Renal cortex interstitium (tissue), 15 donors: ENCODE measurements around the gene ZNF284. TPM values are rescaled to one million over a fixed set of nuclear protein-coding genes. Genes with fewer than 3 reads are reported as not detected.
A peak's percentile ranks its signal among the peaks of the same experiment; 100 is the strongest.

Experiments used
- DNase-seq, 11 donors: peaks; one replicate each; pipeline ENCODE4 v3.0.0-alpha.2; 2013; ENCODE audit warnings: low read depth in 9 of 11, low spot score in 4 of 11; ENCODE audit errors: extremely low read depth in 1 of 11
- long read RNA-seq, 16 experiments: transcript quantifications; one replicate each; lab custom pipeline, GENCODE V29; 2026
- polyA plus RNA-seq, 3 donors: library from polyadenylated mRNA; unstranded; fragments of 120-200 nt; gene quantifications; one replicate each; pipeline ENCODE4 v1.2.1, GENCODE V29; 2013; ENCODE audit not compliant: insufficient read length in 3 of 3

The ZNF284 gene
- polyA plus RNA-seq: 1 to 10 TPM; 3.2 to 5.9 (median 3.5) TPM
- long read RNA-seq, donor 1: 0 reads
- long read RNA-seq, donor 2: 0 reads
- long read RNA-seq, donor 3: 0 reads
- long read RNA-seq, donor 4: 0 reads
- long read RNA-seq, donor 5, full-length matches to known transcripts: 1 of 1 reads
- long read RNA-seq, donor 5, partial matches to known transcripts: 0 of 1 reads
- long read RNA-seq, donor 5, other reads (novel, unspliced or antisense): 0 of 1 reads
- long read RNA-seq, donor 6: 0 reads
- long read RNA-seq, donor 7, full-length matches to known transcripts: 1 of 1 reads
- long read RNA-seq, donor 7, partial matches to known transcripts: 0 of 1 reads
- long read RNA-seq, donor 7, other reads (novel, unspliced or antisense): 0 of 1 reads
- long read RNA-seq, donor 8, full-length matches to known transcripts: 1 of 1 reads
- long read RNA-seq, donor 8, partial matches to known transcripts: 0 of 1 reads
- long read RNA-seq, donor 8, other reads (novel, unspliced or antisense): 0 of 1 reads
- long read RNA-seq, donor 9, full-length matches to known transcripts: 1 of 1 reads
- long read RNA-seq, donor 9, partial matches to known transcripts: 0 of 1 reads
- long read RNA-seq, donor 9, other reads (novel, unspliced or antisense): 0 of 1 reads
- long read RNA-seq, donor 10: 0 reads
- long read RNA-seq, donor 11: 0 reads
- long read RNA-seq, donor 12: 0 reads
- long read RNA-seq, donor 13: 0 reads
- long read RNA-seq, donor 14: 0 reads
- long read RNA-seq, donor 15, full-length matches to known transcripts: 1 of 1 reads
- long read RNA-seq, donor 15, partial matches to known transcripts: 0 of 1 reads
- long read RNA-seq, donor 15, other reads (novel, unspliced or antisense): 0 of 1 reads
- long read RNA-seq, donor 16, full-length matches to known transcripts: 2 of 2 reads
- long read RNA-seq, donor 16, partial matches to known transcripts: 0 of 2 reads
- long read RNA-seq, donor 16, other reads (novel, unspliced or antisense): 0 of 2 reads

DNA sequence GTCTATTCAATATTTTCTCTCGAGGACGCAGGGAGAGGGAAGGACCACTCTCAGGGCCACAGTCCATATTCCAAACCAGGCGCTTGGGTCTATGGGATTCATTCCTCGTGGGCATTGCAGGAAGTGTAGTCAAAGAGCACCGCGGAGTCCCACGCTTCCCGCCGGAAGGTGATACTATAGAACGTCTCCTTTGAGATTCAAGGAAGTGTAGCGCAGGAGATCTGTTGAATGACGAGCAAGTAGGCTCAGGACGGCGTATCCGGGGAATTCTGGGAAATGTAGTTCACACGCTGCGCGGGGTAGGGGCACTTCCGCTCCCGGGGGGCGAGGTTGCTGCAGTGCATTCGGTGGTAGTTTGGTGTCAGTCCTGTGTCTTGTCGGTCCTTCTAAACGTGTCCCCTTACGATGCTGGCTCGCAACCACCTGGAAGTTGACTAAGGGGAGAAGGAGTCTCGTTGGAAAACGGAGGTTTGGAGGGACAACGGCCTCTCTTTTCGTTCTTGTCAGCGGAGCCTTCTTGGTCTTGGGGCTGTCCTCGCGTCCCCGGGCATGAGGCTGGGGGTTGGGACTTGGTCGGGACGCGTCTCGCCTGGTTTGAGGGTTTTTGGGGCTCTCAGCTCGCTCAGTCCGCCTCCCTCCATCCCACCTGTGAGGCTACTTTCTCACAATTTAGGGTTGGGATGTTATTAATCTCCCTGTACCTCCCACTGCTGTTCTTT lies at the start of gene ZNF284:
Gene ZNF284 (plus strand): TSS at position 336 of the 719 bp plus-strand sequence. CDS start 4,231 bp downstream, outside the sequence.
- DNase-seq: peak; percentile 80 to 94 (median 89)

DNA sequence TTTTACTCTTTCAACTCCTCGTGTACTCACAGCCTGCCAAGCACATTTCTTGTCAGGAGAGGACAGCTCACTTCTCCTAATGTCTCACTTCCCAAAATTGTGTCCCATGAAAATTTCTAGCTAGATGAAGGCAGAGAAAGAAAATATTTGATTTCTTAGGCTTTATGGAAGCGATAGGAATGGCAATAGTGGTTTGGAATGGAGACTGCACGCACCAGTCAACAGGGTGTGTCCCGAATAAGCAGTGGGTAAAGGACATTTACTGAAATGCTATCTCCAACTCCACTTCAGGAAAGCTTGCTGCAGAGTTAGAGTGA lies 47.1 kb upstream of the ZNF284 start:
- peak in 1 of 11 donors; percentile 35 for DNase-seq

DNA sequence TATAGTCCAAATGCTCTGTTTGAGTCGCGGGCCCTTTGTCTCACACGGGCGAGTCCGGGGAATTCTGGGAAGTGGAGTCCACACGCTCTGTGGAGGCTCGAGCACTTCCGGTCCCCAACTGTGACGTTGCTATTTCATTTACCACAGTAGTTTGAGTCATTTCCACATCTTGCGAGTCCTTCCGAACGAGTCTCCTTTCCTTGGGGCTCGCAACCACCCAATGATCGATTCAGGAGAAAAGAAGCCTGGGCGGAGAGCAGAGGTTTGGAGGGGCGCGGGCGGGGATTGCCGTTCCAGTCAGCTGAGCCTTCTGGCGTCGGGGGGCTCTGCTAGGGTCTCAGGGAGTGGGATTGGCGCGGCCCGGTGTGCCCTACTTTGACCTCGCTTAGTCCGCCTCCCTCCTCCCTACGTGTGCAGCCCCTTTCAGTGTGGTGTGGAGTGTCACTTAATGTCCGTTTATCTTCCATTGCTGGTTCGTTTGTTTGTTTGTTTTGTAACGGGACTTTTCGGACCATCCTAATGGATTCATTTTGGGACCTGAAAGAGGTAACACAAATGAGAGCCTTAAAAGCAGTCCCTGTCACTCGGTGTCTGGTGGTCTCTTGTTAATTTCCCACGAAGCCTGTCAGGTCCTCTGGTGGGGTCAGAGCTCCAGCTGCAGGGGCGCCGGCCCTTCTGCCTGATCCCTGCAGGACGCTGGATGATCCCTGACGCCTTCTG lies 46.6 kb upstream of the ZNF284 start, which contains the start of gene ZNF222:
Gene ZNF222 (plus strand): TSS at position 163 of the 720 bp plus-strand sequence. CDS start 58 bp downstream, at position 221.
- peak; percentile 73 to 91 (median 83) for DNase-seq

DNA sequence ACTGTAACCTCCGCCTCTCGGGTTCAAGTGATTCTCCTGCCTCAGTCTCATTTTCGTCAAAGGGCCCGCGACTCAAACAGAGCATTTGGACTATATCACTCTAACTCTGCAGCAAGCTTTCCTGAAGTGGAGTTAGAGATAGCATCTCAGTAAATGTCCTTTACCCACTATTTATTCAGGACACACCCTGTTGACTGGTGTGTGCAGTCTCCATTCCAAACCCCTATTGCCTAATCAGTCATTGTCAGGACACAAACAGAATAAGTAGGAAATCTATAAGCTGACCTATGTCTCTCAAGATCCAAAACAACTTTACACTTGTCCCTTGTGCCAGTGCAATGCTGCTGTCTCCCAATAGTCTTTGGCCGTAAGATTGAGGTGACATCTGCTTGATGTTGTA lies 45.3 kb upstream of the ZNF284 start:
- DNase-seq: no peak

DNA sequence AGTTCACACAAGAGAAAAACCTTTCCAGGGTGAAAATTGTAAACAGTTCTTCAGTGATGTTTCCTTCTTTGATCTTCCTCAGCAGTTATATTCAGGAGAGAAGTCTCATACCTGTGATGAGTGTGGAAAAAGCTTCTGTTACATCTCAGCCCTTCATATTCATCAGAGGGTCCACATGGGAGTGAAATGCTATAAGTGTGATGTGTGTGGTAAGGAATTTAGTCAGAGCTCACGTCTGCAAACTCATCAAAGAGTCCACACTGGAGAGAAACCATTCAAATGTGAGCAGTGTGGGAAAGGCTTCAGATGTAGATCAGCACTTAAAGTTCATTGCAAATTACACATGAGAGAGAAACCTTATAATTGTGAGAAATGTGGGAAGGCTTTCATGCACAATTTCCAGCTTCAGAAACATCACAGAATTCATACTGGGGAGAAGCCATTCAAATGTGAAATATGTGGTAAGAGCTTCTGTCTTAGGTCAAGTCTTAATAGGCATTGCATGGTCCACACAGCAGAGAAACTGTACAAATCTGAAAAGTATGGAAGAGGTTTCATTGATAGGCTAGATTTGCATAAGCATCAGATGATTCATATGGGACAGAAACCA lies 39.9 kb upstream of the ZNF284 start:
- no peak for DNase-seq

DNA sequence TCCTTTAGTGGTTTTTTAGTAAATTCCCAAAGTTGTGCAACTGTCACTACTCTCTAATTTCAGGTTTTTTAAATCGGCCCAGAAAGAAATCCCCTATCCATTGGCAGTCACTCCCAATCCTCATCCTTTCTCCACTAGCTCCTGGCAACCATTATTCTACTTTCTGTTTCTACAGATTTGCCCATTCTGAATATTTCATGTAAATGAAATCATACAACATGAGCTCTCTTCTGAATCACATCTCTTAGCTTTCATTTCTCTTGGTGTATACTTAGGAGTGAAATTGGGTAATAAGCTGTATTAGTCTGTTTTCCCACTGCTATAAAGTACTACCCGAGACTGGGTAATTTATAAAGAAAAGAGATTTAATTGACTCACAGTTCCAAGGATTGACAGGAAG lies 29.8 kb upstream of the ZNF284 start:
- DNase-seq: no peak

DNA sequence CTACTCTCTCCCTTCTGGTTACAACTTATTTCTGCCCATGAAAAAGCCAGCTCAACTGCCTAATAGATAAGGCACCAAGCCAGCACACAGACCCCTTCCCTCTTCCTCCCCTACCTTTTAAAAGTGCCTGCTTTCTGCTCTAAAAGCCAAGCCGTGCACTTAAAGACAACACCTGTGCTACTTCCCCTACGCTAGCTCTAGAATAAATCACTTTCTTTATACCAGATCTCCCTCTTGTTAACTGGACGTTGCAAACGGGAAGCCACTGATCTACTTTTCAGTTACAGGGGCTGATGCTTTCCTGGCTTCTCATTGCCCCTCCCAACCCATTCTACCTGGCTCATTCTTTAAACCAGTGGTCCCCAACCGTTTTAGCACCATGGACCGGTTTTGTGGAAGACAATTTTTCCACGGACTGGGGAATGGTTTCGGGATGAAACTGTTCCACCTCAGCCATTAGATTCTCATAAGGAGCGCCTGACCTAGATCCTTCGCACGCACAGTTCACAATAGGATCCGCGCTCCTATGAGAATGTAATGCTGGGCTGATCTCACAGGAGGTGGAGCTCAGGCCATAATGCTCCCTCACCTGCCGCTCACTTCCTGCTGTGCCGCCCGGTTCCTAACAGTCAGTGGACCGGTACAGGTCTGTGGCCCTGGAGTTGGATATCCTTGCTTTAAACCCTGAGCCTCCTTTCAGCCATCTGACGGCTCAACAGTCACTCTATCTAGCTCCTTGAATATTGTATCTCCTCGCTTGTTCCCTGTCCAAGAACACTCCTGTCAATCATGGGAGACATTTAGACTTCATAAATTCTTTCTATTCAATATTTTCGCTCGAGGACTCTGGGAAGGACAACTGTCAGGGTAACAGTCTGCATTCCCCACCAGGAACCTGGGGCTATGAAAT lies 21.0 kb upstream of the ZNF284 start:
- peak in 4 of 11 donors; percentile 7 to 35 (median 16) for DNase-seq

DNA sequence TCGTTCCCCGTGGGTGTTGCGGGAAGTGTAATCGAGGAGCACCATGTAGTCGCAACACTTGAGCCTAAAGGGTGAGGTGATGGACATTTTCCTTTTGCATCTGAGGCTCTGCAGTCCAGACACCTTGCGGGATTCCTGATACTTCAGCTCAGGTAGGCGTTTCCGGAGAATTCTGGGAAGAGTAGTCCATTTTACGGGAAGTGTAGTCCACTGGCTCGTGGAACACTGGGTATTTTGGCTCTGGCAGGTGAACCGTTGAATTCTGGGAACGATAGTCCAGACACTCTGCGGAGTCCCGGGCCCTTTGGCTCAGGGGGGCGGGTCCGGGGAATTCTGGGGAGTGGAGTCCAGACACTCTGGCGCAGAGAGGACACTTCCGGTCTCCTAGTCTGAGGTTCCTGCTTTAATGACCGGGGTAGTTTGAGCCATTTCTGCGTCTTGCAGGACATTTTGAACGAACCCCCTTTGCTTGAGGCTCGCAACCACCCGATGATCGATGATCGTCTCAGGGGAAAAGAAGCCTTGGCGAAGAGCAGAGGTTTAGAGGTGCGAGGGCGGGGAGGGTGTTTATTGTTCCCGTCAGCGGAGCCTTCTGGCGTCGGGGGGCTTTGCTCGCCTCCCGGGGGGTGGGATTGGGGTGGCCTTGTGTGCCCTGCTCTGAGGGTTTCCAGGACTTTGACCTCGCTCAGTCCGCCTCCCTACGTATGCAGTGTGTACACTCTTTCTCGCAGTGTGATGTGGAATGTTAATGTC lies 20.1 kb upstream of the ZNF284 start, which contains the start of gene ZNF223:
Gene ZNF223 (plus strand): TSS at position 387 of the 753 bp plus-strand sequence. CDS start 3,141 bp downstream, outside the sequence.
- DNase-seq: peak; percentile 86 to 98 (median 91)

DNA sequence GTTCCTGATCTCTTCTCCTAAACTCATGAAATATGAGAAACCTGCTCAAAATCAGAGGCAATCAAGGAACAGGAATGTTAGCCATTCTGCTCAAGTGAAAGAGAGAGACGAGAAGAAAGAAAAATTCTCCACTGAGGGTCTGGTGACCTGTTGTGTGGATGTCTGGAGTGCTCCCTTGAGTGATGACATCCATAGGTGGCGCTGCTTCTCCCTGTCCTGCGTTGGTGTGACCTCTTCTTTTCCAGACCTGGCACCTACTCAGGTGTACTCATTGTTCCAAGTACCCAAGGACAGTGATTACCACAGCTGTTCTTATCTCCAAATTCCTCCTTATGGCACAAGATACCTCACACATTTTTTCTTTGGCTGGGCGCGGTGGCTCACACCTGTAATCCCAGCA lies 16.1 kb upstream of the ZNF284 start:
- DNase-seq: no peak

DNA sequence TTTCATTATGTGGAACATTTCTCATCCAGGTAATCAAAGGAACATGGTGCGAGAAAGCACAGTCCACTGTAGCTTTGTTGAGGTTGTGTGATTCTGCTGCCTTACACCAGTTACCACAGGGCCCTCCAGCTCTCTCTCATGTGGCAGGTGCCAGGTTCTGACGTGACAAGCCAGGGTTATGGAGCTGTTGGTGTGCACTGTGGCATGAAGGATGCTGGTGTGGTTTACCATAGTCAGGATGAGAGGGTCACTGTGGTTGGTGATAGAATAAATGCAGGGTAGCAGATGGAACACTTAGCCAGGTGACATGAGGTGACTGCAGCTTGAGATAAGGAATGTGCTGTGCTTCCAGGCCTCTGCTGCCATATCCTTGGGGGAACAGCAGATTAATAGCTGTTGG lies 12.7 kb upstream of the ZNF284 start:
- no peak for DNase-seq

DNA sequence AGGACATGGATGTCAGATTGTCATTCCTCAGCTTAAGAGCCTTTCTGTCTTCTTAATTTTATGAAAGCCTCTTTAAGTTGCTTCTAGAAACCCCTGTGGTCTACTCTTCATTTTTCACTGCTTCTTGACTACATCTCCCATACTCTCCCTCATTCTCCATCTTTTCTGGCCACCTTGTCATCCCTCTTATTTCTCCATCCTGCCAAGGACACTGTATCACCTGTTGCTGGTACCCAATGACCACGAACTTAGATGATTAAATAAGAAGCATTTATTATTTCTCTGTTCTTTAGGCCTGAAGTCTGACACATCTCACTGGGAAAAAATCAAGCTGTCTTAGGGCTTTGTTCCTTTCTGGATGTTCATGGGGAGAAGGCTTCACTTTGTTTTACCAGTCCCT lies 10.9 kb upstream of the ZNF284 start:
- DNase-seq: no peak

DNA sequence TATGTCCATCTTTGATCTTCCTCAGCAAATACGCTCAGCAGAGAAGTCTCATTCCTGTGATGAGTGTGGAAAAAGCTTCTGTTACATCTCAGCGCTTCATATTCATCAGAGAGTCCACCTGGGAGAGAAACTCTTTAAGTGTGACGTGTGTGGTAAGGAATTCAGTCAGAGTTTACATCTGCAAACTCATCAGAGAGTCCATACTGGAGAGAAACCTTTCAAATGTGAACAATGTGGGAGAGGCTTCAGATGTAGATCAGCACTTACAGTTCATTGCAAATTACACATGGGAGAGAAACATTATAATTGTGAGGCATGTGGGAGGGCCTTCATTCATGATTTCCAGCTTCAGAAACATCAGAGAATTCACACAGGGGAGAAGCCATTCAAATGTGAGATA lies 5.7 kb upstream of the ZNF284 start:
- no peak for DNase-seq

DNA sequence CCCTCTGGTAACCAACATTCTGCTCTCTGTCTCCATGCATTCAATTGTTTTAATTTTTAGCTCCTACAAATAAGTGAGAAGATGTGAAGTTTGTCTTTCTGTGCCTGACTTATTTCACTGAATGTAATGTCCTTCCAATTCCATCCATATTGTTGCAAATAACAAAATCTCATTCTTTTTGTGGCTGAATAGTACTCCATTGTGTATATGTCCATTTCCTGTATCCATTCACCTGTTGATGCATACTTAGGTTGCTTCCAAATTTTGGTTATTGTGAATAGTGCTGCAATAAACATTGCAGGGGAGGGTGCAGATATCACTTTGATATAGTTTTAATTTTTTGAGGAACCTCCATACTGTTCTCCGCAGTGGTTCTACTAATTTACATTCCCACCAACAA lies 2.5 kb upstream of the ZNF284 start:
- no peak for DNase-seq

DNA sequence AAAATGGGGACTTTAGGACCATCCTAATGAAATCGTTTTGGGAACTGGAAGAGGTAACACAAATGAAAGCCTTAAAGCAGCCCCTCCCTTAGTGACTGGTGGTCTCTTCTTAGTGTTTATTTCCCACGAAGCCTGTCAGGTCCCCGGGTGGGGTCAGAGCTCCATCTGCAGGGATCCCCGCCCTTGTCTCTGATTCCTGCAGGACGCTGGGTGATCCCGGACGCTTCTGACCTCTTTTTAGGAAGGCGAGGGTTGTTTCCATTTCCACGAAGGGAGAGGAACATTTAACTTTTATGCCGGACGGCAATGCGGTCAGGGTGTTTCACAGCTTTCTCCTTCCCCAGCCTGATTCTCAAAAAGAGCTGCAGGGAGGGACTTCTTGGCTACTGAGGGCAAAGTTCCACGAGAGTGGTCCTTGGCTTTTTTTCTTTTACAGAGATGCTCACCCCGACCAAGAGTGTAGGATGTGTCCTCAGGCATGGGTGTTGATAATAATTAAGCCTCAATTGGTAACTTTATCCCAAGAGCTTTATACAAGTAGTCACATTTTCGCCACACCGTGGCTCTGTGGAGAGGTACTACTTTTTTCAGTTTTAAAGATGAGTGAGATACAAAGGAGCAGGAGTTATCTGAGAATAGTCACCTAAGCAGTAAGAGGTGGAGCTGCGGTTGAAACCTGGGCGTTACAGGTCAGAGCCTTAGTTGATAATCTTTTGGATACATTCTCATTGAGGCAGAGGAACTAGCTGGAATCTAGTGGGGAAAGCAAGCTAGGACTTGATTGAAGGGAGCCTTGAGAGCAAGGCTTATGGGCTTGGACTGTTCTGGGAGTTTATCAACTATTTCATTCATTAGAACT lies 813 bp downstream of the ZNF284 start:
- no peak for DNase-seq

DNA sequence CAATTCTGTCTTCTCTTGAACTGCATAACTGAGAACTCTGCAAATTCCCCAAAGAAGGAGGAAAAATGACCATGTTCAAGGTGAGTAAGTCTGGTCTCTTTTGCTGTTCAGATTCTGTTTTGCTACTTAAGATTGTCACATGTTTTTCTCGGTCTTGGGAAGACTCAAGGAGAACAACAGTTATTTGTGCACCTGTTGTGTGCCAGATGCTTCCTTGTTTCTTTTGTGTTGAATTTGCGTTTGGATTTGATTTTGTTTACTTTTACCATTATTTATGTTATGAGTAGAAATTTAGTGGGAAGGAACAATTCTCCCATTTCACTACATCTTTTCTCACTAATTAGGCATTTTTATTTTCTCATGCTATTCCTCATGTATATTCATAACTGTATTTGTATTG lies 4.4 kb downstream of the ZNF284 start:
- DNase-seq: no peak
